GM19395 (cell line): Measurements from ENCODE around the gene NEAT1.

Experiments
- ATAC-seq: cut with Tn5 transposase; IDR thresholded peaks from one replicate; pipeline ENCODE4 v1.9.1; 2021; ENCODE audit warnings: mild to moderate bottlenecking, moderate library complexity; ENCODE audit not compliant: unreplicated experiment

The NEAT1 gene

GRCh38 chr11:65478388-65479183, 56.0 kb downstream of the NEAT1 start:
- no peak for ATAC-seq

GRCh38 chr11:65479184-65480145, 56.9 kb downstream of the NEAT1 start:
- no peak for ATAC-seq

GRCh38 chr11:65482306-65482850, 59.8 kb downstream of the NEAT1 start:
- no peak for ATAC-seq

- no peak for ATAC-seq
Observed at GRCh38 chr11:65485920-65486219, 63.3 kb downstream of the NEAT1 start.

- ATAC-seq, result no peak
Observed at GRCh38 chr11:65486570-65487466, 64.2 kb downstream of the NEAT1 start.

GRCh38 chr11:65487467-65488272, 65.1 kb downstream of the NEAT1 start:
- ATAC-seq, result no peak

- no peak for ATAC-seq
Observed at GRCh38 chr11:65488273-65489034, 65.9 kb downstream of the NEAT1 start.

GRCh38 chr11:65489035-65489705, 66.6 kb downstream of the NEAT1 start:
- ATAC-seq, result no peak

GRCh38 chr11:65489706-65490320, 67.2 kb downstream of the NEAT1 start:
- no peak for ATAC-seq

- ATAC-seq, result no peak
Observed at GRCh38 chr11:65491163-65491465, 68.5 kb downstream of the NEAT1 start.

GRCh38 chr11:65491614-65492386, 69.2 kb downstream of the NEAT1 start:
- ATAC-seq, result no peak

- no peak for ATAC-seq
Observed at GRCh38 chr11:65492387-65492636, 69.7 kb downstream of the NEAT1 start.

- no peak for ATAC-seq
Observed at GRCh38 chr11:65492637-65493366, 70.2 kb downstream of the NEAT1 start.

GRCh38 chr11:65493367-65494176, 71.0 kb downstream of the NEAT1 start:
- no peak for ATAC-seq
